Measurements from ENCODE around the gene ROR2. TPM values are rescaled to one million over a fixed set of nuclear protein-coding genes. Genes with fewer than 3 reads are reported as not detected.

ROR2 gene
- total RNA-seq, 3 donors from 2014 or later (not counting 1 experiment from before 2014, with no cell fraction given): 1.7 TPM; not detected in 2

DNA sequence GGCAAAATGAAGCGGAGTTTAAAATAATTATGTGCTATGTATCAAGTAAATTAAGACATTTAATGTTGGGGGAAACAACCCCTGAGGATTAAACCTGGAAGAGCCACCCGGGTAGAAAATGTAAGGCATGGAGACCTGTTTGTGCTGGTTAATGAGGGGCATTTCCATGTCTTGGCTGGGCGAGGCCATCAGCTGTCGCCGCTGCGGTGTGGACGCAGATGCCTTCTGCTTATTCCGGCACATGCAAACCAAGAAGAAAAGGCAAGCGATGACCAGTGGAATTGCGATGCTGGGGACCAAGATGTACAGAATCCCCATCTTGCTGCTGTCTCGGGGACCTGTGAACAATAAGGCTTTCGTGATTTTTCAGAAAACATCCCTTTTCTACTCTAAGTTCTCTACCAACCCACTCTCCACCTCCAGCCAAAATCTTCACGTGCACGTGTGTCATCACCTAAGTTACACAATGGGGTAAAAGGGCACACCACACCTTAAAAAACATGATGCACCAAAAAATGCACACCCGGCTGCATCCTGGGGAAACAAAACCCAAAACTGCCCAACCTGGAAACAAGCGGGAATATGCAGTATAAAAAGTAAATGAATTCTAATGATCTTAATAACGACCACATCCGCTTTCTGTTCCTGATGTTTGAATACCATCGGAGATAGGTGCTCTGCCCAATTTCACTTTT lies 223.5 kb downstream of the ROR2 start:
- no peaks in the 10 kb centered on the region for H3K36me3 Mint-ChIP-seq

DNA sequence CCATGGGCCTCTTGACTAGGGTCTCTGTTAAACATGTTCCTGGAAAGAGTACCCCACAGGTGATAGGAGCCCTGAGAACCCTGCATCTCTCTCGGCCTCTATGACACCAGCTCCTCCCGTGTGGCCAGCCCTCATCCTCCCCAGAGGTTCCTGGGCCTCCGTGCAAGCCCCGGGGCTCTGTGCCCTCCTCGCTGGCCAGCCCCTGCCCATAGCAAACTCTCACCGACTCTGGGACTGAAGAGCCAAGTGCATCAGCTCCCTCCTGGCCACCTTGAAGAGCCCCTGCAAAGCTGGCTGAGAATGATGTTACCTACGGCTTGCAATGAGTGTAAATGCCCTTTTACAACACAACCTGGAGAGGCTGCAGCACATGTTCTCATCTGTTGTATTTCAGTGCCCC lies 224.4 kb downstream of the ROR2 start:
- Histone ChIP-seq H3K36me3 (ENCODE audit: control insufficient read depth, insufficient read depth, low read length) (no peaks in the 10 kb centered on the region), H3K9me3 (ENCODE audit: control insufficient read depth, insufficient read depth, low read length) (no peaks in the 10 kb centered on the region), H3K27me3 (ENCODE audit: control insufficient read depth, insufficient read depth, low read length) (peaks cover 2% of the 10 kb centered on the region), H3K27ac (ENCODE audit: low read length) (no peak overlapping the region), H3K4me1 (ENCODE audit: control insufficient read depth, insufficient read depth, low read length) (peaks cover 5% of the 10 kb centered on the region), H3K4me3 (ENCODE audit: low read length) (no peak overlapping the region)
- intact Hi-C loops (cut with micrococcal nuclease): loop anchor here (5.0 kb wide), 1 partner anchor 688 kb away; no protein-coding TSS in a partner anchor
- Mint-ChIP-seq H3K36me3 (no peaks in the 10 kb centered on the region), H3K27me3 (ENCODE audit: low read depth in 2 of 2) (peaks cover 0 to under 1% of the 10 kb centered on the region in 2 donors), H3K4me3 (no peak overlapping the region), H3K27ac (no peak overlapping the region), H3K9me3 (no peaks in the 10 kb centered on the region), H3K4me1 (no peaks in the 10 kb centered on the region)
- DNase-seq (no peak), ATAC-seq (no peak)
- 84% methylated on average over 7 of the region's 7 CpGs for WGBS (ENCODE audit: insufficient coverage)
- TF ChIP-seq, protein P1, sequence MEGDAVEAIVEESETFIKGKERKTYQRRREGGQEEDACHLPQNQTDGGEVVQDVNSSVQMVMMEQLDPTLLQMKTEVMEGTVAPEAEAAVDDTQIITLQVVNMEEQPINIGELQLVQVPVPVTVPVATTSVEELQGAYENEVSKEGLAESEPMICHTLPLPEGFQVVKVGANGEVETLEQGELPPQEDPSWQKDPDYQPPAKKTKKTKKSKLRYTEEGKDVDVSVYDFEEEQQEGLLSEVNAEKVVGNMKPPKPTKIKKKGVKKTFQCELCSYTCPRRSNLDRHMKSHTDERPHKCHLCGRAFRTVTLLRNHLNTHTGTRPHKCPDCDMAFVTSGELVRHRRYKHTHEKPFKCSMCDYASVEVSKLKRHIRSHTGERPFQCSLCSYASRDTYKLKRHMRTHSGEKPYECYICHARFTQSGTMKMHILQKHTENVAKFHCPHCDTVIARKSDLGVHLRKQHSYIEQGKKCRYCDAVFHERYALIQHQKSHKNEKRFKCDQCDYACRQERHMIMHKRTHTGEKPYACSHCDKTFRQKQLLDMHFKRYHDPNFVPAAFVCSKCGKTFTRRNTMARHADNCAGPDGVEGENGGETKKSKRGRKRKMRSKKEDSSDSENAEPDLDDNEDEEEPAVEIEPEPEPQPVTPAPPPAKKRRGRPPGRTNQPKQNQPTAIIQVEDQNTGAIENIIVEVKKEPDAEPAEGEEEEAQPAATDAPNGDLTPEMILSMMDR (IDR thresholded peaks at IDR 0.05): no peak

More for the DNA sequence above, 223.5 kb downstream of the ROR2 start:
- TF ChIP-seq, protein P1 (IDR thresholded peaks at IDR 0.05): no peak
- no peaks in the 10 kb centered on the region for H3K27me3 ChIP-seq (ENCODE audit: control insufficient read depth, insufficient read depth, low read length)
- H3K4me1 ChIP-seq (ENCODE audit: control insufficient read depth, insufficient read depth, low read length): no peaks in the 10 kb centered on the region
- intact Hi-C loops (cut with micrococcal nuclease): loop anchor here (1.0 to 5.0 kb wide), 2 partner anchors 689 to 811 kb away; no protein-coding TSS in a partner anchor
- ATAC-seq (no peak), DNase-seq (no peak)
- Mint-ChIP-seq H3K4me1 (no peaks in the 10 kb centered on the region), H3K4me3 (no peak overlapping the region), H3K27ac (no peak overlapping the region), H3K9me3 (no peaks in the 10 kb centered on the region), H3K27me3 (ENCODE audit: low read depth in 2 of 2) (no peaks in the 10 kb centered on the region)
- WGBS (ENCODE audit: insufficient coverage): 89% methylated on average over 19 of the region's 19 CpGs
- no peaks in the 10 kb centered on the region for H3K9me3 ChIP-seq (ENCODE audit: control insufficient read depth, insufficient read depth, low read length)
- no peak overlapping the region for H3K27ac ChIP-seq (ENCODE audit: low read length)
- H3K4me3 ChIP-seq (ENCODE audit: low read length): no peak overlapping the region
- no peaks in the 10 kb centered on the region for H3K36me3 ChIP-seq (ENCODE audit: control insufficient read depth, insufficient read depth, low read length)

DNA sequence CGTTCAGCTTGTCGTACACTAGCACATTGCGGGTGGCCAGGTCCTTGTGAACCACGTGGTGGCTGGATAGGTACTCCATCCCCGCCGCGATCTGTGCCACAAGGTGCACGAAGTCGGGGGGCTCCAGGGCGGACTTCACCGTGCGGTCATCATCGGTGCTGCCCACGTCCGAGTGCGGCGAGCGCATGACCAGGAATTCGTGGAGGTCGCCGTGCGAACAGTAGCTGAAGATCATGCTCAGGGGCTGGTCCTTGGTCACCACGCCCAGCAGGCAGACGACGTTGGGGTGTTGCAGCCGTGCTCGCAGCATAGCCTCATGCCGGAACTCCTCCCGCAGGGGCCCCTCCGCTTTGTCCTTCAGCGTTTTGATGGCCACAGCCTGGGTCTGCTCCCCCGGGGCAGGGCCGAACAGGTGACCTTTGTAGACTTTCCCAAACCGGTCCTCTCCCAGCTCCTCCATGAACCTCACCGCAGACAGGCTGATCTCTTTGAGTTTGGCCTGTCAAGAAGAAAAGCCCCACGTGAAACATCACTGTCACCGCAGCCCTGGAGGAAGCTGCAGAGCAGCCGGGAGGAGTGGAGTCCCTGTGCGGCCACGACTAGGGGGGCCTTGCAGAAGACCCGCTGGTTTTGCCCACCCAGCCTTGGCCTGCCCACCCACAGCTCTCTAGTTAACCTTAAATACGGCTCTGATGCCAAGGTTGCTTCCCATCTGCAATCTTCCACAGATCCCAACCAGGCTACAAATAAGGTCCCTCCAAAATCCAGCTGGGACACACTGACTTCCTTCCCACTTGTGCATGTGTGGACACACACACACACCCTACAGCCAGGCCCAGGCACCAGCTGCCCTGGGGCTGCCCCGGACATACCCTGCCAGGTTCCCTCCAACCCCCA lies 225.2 kb downstream of the ROR2 start:
- ATAC-seq: no peak
- peaks cover 1 to 8% of the 10 kb centered on the region in 2 donors for H3K27me3 Mint-ChIP-seq (ENCODE audit: low read depth in 2 of 2)
- no peak overlapping the region for H3K4me3 Mint-ChIP-seq
- Histone ChIP-seq H3K9me3 (ENCODE audit: control insufficient read depth, insufficient read depth, low read length) (no peaks in the 10 kb centered on the region), H3K4me3 (ENCODE audit: low read length) (no peak overlapping the region), H3K27me3 (ENCODE audit: control insufficient read depth, insufficient read depth, low read length) (peaks cover 2% of the 10 kb centered on the region), H3K27ac (ENCODE audit: low read length) (no peak overlapping the region), H3K36me3 (ENCODE audit: control insufficient read depth, insufficient read depth, low read length) (no peaks in the 10 kb centered on the region), H3K4me1 (ENCODE audit: control insufficient read depth, insufficient read depth, low read length) (peaks cover 5% of the 10 kb centered on the region)
- H3K27ac Mint-ChIP-seq: no peak overlapping the region
- H3K36me3 Mint-ChIP-seq: no peaks in the 10 kb centered on the region
- no peak for DNase-seq
- TF ChIP-seq, protein P1 (IDR thresholded peaks at IDR 0.05): no peak
- H3K9me3 Mint-ChIP-seq: no peaks in the 10 kb centered on the region
- H3K4me1 Mint-ChIP-seq: no peaks in the 10 kb centered on the region
- WGBS (ENCODE audit: insufficient coverage): 95% methylated on average over 43 of the region's 43 CpGs
- intact Hi-C loops (cut with micrococcal nuclease): loop anchor here (5.0 kb wide), 1 partner anchor 688 kb away; no protein-coding TSS in a partner anchor

Data from natural killer cell (primary cell).